CD8-positive, alpha-beta memory T cell (primary cell): ENCODE data around the gene SIM2. TPM values are rescaled to one million over a fixed set of nuclear protein-coding genes. Genes with fewer than 3 reads are reported as not detected.

ENCODE experiments used
- CTCF ChIA-PET: fragments of 350-600 bp; sonication (Branson Sonifier 250); formaldehyde crosslinking; loops from one replicate; lab custom pipeline; 2021; ENCODE audit warnings: antibody characterized with exemption; lab: Charles Lee
- POLR2A ChIA-PET: fragments of 350-600 bp; sonication (Branson Sonifier 250); formaldehyde crosslinking; loops from one replicate; lab custom pipeline; 2021; ENCODE audit warnings: antibody characterized with exemption; lab: Charles Lee
- DNase-seq, 5 donors: peaks; one replicate each; pipeline versions ENCODE4 v3.0.0 to v3.0.0-alpha.2; 2020 to 2022; ENCODE audit warnings: mixed read lengths in 1 of 5
- H3K27ac ChIP-seq: one replicate; pipeline ENCODE4 v1.7.0; 2013; ENCODE audit warnings: low read depth, mild to moderate bottlenecking, low read length, moderate library complexity
- H3K27me3 ChIP-seq: 2 replicates; pipeline ENCODE4 v1.7.0; 2013; ENCODE audit warnings: low read length, mild to moderate bottlenecking; ENCODE audit not compliant: insufficient read depth, poor library complexity, severe bottlenecking
- H3K36me3 ChIP-seq: 2 replicates; pipeline ENCODE4 v1.7.0; 2013; ENCODE audit warnings: mild to moderate bottlenecking, low read length, moderate library complexity; ENCODE audit not compliant: insufficient read depth
- H3K4me1 ChIP-seq: 2 replicates; pipeline ENCODE4 v1.7.0; 2013; ENCODE audit warnings: mild to moderate bottlenecking, low read length, moderate library complexity; ENCODE audit not compliant: insufficient read depth
- H3K4me3 ChIP-seq: 2 replicates; pipeline ENCODE4 v1.7.0; 2013; ENCODE audit warnings: mild to moderate bottlenecking, low read length
- H3K9me3 ChIP-seq: 2 replicates; pipeline ENCODE4 v1.7.0; 2013; ENCODE audit warnings: mild to moderate bottlenecking, low read length
- H3K27ac Mint-ChIP-seq, 8 donors: one replicate each; pipeline ENCODE4 v1.8.0; 2020 to 2021; ENCODE audit warnings: mixed read lengths in 8 of 8, mild to moderate bottlenecking in 6 of 8, inconsistent platforms in 3 of 8, moderate library complexity in 3 of 8
- H3K27me3 Mint-ChIP-seq, 2 donors: one replicate each; pipeline ENCODE4 v1.8.0; 2020 to 2021; ENCODE audit warnings: mixed read lengths in 2 of 2, mild to moderate bottlenecking in 1 of 2, moderate library complexity in 1 of 2
- H3K36me3 Mint-ChIP-seq, 3 donors: one replicate each; pipeline ENCODE4 v1.8.0; 2020 to 2021; ENCODE audit warnings: mixed read lengths in 3 of 3, inconsistent platforms in 1 of 3, mild to moderate bottlenecking in 1 of 3
- H3K4me1 Mint-ChIP-seq, 3 donors: one replicate each; pipeline ENCODE4 v1.8.0; 2020 to 2021; ENCODE audit warnings: mixed read lengths in 3 of 3, inconsistent platforms in 1 of 3, mild to moderate bottlenecking in 1 of 3
- H3K4me3 Mint-ChIP-seq, 7 donors: one replicate each; pipeline ENCODE4 v1.8.0; 2020 to 2021; ENCODE audit warnings: mixed read lengths in 7 of 7, mild to moderate bottlenecking in 6 of 7, moderate library complexity in 4 of 7, inconsistent platforms in 2 of 7
- H3K9me3 Mint-ChIP-seq, 5 donors: one replicate each; pipeline ENCODE4 v1.8.0; 2020 to 2022; ENCODE audit warnings: mixed read lengths in 5 of 5, mild to moderate bottlenecking in 3 of 5, moderate library complexity in 2 of 5, inconsistent platforms in 1 of 5
- polyA plus RNA-seq: library from polyadenylated mRNA; unstranded; fragments of 300-500 nt; fragmentation: Illumina TruSeq; gene quantifications from one replicate; pipeline ENCODE4 v1.2.3, GENCODE V29; 2021
- total RNA-seq, 2 experiments: library from RNA; stranded (reverse); gene quantifications; one replicate each; pipeline ENCODE4 v1.2.3, GENCODE V29; 2021

The SIM2 gene
- total and polyA plus RNA-seq, 3 experiments from 2014 or later: 0.07 TPM; not detected in 2

DNA sequence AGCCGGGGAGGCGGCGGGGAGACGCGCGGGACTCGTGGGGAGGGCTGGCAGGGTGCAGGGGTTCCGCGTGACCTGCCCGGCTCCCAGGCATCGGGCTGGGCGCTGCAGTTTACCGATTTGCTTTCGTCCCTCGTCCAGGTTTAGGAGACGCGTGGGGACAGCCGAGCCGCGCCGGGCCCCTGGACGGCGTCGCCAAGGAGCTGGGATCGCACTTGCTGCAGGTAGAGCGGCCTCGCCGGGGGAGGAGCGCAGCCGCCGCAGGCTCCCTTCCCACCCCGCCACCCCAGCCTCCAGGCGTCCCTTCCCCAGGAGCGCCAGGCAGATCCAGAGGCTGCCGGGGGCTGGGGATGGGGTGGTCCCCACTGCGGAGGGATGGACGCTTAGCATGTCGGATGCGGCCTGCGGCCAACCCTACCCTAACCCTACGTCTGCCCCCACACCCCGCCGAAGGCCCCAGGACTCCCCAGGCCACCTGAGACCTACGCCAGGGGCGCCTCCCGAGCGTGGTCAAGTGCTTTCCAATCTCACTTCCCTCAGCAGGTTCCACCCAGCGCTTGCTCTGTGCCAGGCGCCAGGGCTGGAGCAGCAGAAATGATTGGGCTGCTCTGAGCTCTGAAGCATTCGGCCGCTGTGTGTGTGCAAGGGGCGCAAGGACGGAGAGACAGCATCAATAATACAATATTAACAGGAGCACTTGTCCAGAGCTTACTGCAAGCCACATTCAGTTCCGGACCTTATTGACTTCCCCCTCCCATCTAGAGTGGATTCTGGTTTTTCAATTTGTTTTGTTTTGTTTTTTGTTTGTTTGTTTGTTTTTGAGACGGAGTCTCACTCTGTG lies 10.3 kb downstream of the SIM2 start:
- Mint-ChIP-seq H3K36me3 (no peaks in the 10 kb centered on the region), H3K4me3 (peak overlapping the region in 3 of 7 donors; percentile 15 to 50 (median 34)), H3K27ac (no peak overlapping the region), H3K4me1 (peaks cover 19 to 45% (median 28%) of the 10 kb centered on the region in 3 donors), H3K9me3 (peaks cover 0 to 3% (median 0%) of the 10 kb centered on the region in 5 donors), H3K27me3 (peaks cover 34 to 79% of the 10 kb centered on the region in 2 donors)
- Histone ChIP-seq H3K4me1 (peaks cover 18% of the 10 kb centered on the region), H3K27me3 (peaks cover 46% of the 10 kb centered on the region), H3K27ac (no peak overlapping the region), H3K4me3 (no peak overlapping the region), H3K36me3 (no peaks in the 10 kb centered on the region), H3K9me3 (no peaks in the 10 kb centered on the region)
- ChIA-PET POLR2A (no interaction called here), CTCF (no interaction called here)
- no peak for DNase-seq

DNA sequence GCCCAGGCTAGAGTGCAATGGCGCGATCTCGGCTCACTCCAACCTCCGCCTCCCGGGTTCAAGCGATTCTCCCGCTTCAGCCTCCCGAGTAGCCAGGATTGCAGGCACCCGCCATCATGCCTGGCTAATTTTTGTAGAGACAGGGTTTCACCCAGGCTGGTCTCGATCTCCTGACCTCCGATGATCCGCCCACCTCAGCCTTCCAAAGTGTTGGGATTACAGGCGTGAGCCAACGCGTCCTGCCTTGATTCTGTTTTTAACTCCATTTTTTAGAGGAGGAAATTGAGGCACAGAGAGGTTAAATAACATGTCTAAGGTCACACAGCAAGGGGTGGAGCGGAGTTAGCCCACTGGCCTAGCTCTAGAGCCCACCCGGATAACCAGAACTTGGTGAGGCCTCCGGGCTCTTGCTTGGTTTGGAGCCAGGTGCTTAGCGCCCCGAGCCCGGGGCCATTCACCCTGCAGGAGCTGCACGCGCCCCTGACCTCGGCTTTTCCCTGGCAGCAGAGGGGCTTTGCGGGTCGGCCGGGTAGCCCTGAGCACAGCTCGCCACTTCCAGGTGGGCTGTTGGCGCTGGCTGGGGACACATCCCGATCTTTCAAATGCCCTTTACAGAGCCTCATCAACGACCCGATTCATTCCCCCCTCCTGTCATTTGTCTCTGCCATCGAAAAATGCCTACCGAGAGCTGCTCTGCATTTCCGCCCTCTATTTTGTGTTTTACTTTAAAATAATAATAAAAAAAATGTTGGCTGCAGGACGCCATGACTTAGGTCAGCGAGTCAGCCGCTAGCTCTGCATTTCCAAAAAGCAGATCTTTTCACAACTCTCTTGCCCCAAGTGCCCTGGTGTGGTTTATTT lies 11.2 kb downstream of the SIM2 start:
- Mint-ChIP-seq H3K27ac (no peak overlapping the region), H3K4me1 (peaks cover 19 to 42% (median 28%) of the 10 kb centered on the region in 3 donors), H3K4me3 (peak overlapping the region in 4 of 7 donors; percentile 15 to 50 (median 26)), H3K36me3 (no peaks in the 10 kb centered on the region), H3K9me3 (peaks cover 0 to 3% (median 0%) of the 10 kb centered on the region in 5 donors), H3K27me3 (peaks cover 33 to 82% of the 10 kb centered on the region in 2 donors)
- Histone ChIP-seq H3K27me3 (peaks cover 54% of the 10 kb centered on the region), H3K36me3 (no peaks in the 10 kb centered on the region), H3K9me3 (no peaks in the 10 kb centered on the region), H3K27ac (no peak overlapping the region), H3K4me1 (peaks cover 18% of the 10 kb centered on the region), H3K4me3 (no peak overlapping the region)
- POLR2A ChIA-PET: no interaction called here
- CTCF ChIA-PET: no interaction called here
- peak in 1 of 5 donors; percentile 25 for DNase-seq

DNA sequence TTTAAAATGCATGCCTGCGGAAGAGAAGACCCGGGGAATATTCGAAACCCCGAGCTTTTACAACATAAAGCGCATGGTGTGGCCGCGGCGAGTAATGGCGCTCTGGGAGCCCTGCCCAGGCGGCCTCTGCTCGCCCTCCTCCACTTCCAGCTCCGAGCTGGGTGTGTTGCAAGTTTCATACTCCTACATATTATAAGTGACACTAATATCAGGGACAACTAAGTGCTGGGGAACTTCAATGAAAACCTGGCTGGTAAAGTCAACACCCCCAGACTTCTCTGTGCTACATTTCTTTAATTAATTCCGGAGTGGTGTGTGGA lies 11.8 kb downstream of the SIM2 start:
- Mint-ChIP-seq H3K27me3 (peaks cover 27 to 80% of the 10 kb centered on the region in 2 donors), H3K27ac (no peak overlapping the region), H3K4me3 (peak overlapping the region in 1 of 7 donors; percentile 20), H3K4me1 (peaks cover 19 to 36% (median 24%) of the 10 kb centered on the region in 3 donors), H3K36me3 (no peaks in the 10 kb centered on the region), H3K9me3 (peaks cover 0 to 3% (median 0%) of the 10 kb centered on the region in 5 donors)
- peak in 1 of 5 donors; percentile 8 for DNase-seq
- Histone ChIP-seq H3K27me3 (peaks cover 52% of the 10 kb centered on the region), H3K4me3 (no peak overlapping the region), H3K9me3 (no peaks in the 10 kb centered on the region), H3K4me1 (peaks cover 18% of the 10 kb centered on the region), H3K36me3 (no peaks in the 10 kb centered on the region), H3K27ac (no peak overlapping the region)
- POLR2A ChIA-PET: no interaction called here
- CTCF ChIA-PET: no interaction called here

DNA sequence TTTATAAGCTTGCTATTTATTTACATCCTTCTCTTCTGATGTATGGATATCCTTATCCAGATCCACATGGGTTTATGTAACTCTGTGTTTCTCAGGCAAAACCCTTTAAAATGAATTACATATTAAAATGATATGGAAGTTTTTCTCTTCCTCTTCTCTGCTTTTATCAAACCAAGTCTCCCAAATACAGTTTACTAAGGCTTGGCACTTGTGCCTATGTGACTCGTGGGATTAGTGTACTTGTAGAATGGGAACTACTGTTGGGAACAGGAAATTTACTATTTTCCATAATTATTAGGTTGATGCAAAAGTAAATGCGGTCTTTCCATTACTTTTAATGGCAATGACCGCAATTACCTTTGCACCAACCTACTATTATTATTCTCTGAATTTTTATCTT lies 14.8 kb downstream of the SIM2 start:
- CTCF ChIA-PET: no interaction called here
- H3K4me1 Mint-ChIP-seq: peaks cover 6 to 13% (median 12%) of the 10 kb centered on the region in 3 donors
- peaks cover 36% of the 10 kb centered on the region for H3K27me3 ChIP-seq
- H3K9me3 ChIP-seq: no peaks in the 10 kb centered on the region
- no peaks in the 10 kb centered on the region for H3K36me3 ChIP-seq
- H3K27ac ChIP-seq: no peak overlapping the region
- no peak for DNase-seq
- H3K27me3 Mint-ChIP-seq: peaks cover 19 to 80% of the 10 kb centered on the region in 2 donors
- H3K4me1 ChIP-seq: no peaks in the 10 kb centered on the region
- H3K36me3 Mint-ChIP-seq: no peaks in the 10 kb centered on the region
- peaks cover 0 to 2% (median 0%) of the 10 kb centered on the region in 5 donors for H3K9me3 Mint-ChIP-seq
- H3K27ac Mint-ChIP-seq: no peak overlapping the region
- no peak overlapping the region for H3K4me3 ChIP-seq
- POLR2A ChIA-PET: no interaction called here
- H3K4me3 Mint-ChIP-seq: no peak overlapping the region

DNA sequence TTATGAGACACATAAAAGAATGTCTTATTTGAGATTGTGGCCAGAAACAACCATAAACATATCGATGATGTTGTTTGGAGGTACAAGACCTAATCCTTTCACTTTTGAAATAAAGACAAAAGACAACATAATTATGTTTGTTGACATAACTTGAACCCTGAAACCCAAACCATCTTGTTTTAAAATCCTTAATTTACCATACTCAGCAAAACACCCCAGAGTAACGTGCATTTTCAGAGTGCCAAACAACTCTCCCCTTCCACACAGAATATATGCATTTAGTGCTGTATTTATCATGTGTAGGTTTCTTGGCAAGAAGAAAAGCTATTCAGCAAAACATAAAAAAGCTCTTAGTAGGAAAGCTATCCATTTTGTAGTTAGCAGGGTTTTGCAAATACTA lies 17.5 kb downstream of the SIM2 start:
- no peak overlapping the region for H3K4me3 Mint-ChIP-seq
- H3K36me3 Mint-ChIP-seq: no peaks in the 10 kb centered on the region
- ChIA-PET CTCF (no interaction called here), POLR2A (no interaction called here)
- Histone ChIP-seq H3K4me1 (no peaks in the 10 kb centered on the region), H3K36me3 (no peaks in the 10 kb centered on the region), H3K27ac (no peak overlapping the region), H3K9me3 (no peaks in the 10 kb centered on the region), H3K4me3 (no peak overlapping the region), H3K27me3 (peaks cover 23% of the 10 kb centered on the region)
- no peaks in the 10 kb centered on the region for H3K4me1 Mint-ChIP-seq
- H3K9me3 Mint-ChIP-seq: no peaks in the 10 kb centered on the region
- H3K27ac Mint-ChIP-seq: no peak overlapping the region
- H3K27me3 Mint-ChIP-seq: peaks cover 27 to 79% of the 10 kb centered on the region in 2 donors
- DNase-seq: no peak

DNA sequence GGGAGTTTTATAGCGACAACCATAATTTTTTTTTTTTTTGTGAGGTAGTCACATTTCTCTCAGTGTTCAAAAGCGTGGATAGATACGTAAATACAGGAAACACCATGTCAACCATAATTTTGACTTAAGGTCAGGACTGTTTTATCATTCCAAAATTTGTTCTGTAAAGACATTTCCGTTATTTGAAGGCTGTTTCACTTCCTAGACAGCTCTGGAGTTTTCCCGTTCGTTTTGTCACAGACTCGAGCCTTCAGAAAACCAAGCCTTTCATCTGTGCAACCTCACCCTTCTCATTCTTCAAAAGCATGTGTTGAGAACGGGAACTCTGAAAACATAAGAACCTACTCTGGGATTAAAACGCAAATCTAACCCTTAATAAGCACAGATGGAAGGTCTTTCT lies 17.9 kb downstream of the SIM2 start:
- Mint-ChIP-seq H3K36me3 (no peaks in the 10 kb centered on the region), H3K9me3 (no peaks in the 10 kb centered on the region), H3K4me1 (no peaks in the 10 kb centered on the region), H3K27me3 (peaks cover 27 to 78% of the 10 kb centered on the region in 2 donors), H3K4me3 (no peak overlapping the region), H3K27ac (no peak overlapping the region)
- ChIA-PET POLR2A (no interaction called here), CTCF (no interaction called here)
- H3K27ac ChIP-seq: no peak overlapping the region
- no peaks in the 10 kb centered on the region for H3K4me1 ChIP-seq
- H3K36me3 ChIP-seq: no peaks in the 10 kb centered on the region
- H3K27me3 ChIP-seq: peaks cover 21% of the 10 kb centered on the region
- H3K4me3 ChIP-seq: no peak overlapping the region
- no peak for DNase-seq
- no peaks in the 10 kb centered on the region for H3K9me3 ChIP-seq

DNA sequence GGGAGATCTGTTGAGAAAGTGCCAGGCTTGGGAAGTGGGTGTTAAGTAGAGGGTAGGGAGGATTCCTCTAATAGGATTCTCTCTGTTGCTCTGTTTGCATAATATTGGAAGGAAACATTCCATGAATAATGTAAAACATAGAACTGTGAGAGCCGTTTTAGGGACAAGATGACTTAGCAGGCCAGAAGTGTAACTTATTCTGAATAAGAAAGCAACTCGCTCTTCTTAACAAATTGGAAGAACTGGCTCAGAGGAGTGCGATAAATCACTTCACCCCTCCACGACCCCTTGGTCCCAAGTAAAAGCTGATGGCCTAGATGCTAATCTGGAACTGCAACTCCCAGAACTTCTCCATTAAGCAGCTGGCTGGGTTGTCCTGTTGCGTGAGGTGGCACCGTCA lies 19.1 kb downstream of the SIM2 start:
- CTCF ChIA-PET: no interaction called here
- DNase-seq: peak in 1 of 5 donors; percentile 19
- H3K36me3 ChIP-seq: no peaks in the 10 kb centered on the region
- no peaks in the 10 kb centered on the region for H3K36me3 Mint-ChIP-seq
- peaks cover 30 to 73% of the 10 kb centered on the region in 2 donors for H3K27me3 Mint-ChIP-seq
- H3K27ac Mint-ChIP-seq: no peak overlapping the region
- no peaks in the 10 kb centered on the region for H3K4me1 ChIP-seq
- H3K4me3 Mint-ChIP-seq: no peak overlapping the region
- no peaks in the 10 kb centered on the region for H3K9me3 Mint-ChIP-seq
- no peak overlapping the region for H3K4me3 ChIP-seq
- H3K4me1 Mint-ChIP-seq: no peaks in the 10 kb centered on the region
- POLR2A ChIA-PET: no interaction called here
- no peaks in the 10 kb centered on the region for H3K9me3 ChIP-seq
- no peak overlapping the region for H3K27ac ChIP-seq
- H3K27me3 ChIP-seq: peaks cover 17% of the 10 kb centered on the region

DNA sequence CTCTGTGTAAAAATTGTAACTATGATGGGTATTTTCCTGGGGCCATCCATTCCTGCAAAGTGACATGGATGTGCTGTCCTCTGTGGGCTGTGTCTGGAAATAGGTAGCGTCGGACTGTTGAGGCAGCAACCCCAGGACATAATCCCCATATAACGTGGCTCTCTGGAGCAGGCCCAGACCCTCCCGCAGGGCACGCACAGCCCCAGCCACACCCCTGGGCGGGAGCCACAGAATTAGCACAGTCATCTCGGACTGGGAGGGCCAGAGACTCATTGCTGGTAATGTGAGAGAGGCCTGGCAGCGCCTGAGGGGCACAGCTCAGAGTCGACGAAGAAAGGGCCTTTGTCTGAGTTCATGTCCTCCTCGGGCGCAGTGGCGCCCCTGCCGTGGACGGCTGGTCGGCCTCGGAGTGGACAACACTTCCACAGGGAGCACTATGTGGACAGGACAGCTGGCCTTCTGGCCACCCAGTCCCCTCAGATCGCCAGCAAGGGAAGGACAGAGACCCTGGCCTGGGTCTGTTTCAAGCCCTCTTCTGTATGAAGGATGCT lies 20.1 kb downstream of the SIM2 start:
- Histone ChIP-seq H3K4me1 (no peaks in the 10 kb centered on the region), H3K4me3 (no peak overlapping the region), H3K27me3 (peaks cover 17% of the 10 kb centered on the region), H3K9me3 (no peaks in the 10 kb centered on the region), H3K27ac (no peak overlapping the region), H3K36me3 (no peaks in the 10 kb centered on the region)
- no peaks in the 10 kb centered on the region for H3K36me3 Mint-ChIP-seq
- no peak overlapping the region for H3K27ac Mint-ChIP-seq
- H3K4me3 Mint-ChIP-seq: no peak overlapping the region
- POLR2A ChIA-PET: no interaction called here
- CTCF ChIA-PET: no interaction called here
- peak in 1 of 5 donors; percentile 28 for DNase-seq
- H3K4me1 Mint-ChIP-seq: no peaks in the 10 kb centered on the region
- H3K27me3 Mint-ChIP-seq: peaks cover 33 to 62% of the 10 kb centered on the region in 2 donors
- H3K9me3 Mint-ChIP-seq: no peaks in the 10 kb centered on the region
